Measurements from ENCODE around the gene H2BK1. TPM values are rescaled to one million over a fixed set of nuclear protein-coding genes. Genes with fewer than 3 reads are reported as not detected.

Gene H2BK1
- total and polyA plus RNA-seq, 12 donors: not detected

DNA sequence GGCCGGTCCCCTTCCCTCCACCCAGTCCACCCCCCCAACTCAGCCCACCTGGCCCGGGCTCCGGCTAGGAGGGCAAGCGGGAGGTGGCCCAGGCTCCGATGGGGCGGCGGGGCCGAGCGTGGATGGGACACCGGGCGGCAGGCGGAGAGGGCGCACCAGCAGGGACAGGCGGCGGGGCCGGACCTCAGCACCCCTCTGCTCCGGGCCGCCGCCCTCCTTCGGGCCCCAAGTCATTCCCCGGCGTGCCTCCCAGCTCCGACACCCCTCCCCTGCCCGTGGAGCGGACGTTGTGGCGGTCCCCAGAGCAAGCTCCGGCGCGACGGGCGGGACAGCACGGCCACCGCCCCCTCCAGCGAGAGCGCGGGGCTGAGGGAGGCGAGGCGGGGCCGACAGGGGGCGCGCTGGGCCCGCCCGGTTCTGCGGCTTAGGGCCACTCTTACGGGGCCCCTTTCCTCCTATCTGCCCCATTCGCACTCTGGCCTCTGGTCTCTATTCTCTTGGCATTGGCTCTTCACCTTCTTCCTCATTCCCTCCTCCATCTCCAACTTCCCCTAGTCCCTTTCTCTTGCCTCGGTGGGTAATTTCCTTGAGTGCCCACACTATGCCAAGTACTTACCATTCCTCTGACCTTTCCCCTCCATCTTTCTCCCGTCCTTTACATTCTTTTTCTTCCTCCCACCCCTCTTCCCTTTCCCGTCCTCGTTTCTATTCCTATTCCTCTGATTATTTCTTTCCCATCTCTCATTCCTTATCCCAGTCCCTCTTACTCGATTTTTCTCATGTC lies 42.1 kb downstream of the H2BK1 start:
- Histone ChIP-seq H3K9me3 (no peaks in the 10 kb centered on the region), H3K4me1 (peaks cover 4 to 31% (median 11%) of the 10 kb centered on the region in 9 donors), H3K27ac (no peak overlapping the region), H3K36me3 (no peaks in the 10 kb centered on the region), H3K27me3 (peaks cover 4 to 95% (median 51%) of the 10 kb centered on the region in 7 donors), H3K4me3 (peak overlapping the region; percentile 33 to 59 (median 51))
- ATAC-seq: peak; percentile 69 to 76 (median 72)
- TF ChIP-seq, protein P1, sequence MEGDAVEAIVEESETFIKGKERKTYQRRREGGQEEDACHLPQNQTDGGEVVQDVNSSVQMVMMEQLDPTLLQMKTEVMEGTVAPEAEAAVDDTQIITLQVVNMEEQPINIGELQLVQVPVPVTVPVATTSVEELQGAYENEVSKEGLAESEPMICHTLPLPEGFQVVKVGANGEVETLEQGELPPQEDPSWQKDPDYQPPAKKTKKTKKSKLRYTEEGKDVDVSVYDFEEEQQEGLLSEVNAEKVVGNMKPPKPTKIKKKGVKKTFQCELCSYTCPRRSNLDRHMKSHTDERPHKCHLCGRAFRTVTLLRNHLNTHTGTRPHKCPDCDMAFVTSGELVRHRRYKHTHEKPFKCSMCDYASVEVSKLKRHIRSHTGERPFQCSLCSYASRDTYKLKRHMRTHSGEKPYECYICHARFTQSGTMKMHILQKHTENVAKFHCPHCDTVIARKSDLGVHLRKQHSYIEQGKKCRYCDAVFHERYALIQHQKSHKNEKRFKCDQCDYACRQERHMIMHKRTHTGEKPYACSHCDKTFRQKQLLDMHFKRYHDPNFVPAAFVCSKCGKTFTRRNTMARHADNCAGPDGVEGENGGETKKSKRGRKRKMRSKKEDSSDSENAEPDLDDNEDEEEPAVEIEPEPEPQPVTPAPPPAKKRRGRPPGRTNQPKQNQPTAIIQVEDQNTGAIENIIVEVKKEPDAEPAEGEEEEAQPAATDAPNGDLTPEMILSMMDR (IDR thresholded peaks at IDR 0.05): peak; percentile 43 to 84 (median 78)
- intact Hi-C loops (cut with DNase I): loop anchor here in 1 of 10 donors (5.0 kb wide), 1 partner anchor 134 kb away; no protein-coding TSS in a partner anchor
- peak in 1 of 2 donors; percentile 35 for DNase-seq
- 5% methylated on average over 34 to 50 of the region's 52 CpGs for WGBS, 2 donors

GRCh38 chr7:151167197-151167961 lies 42.9 kb downstream of the H2BK1 start, which contains the start of gene GBX1:
GBX1 (minus strand) TSS chr7:151167694; CDS start chr7:151167548, 146 bp downstream.
- H3K36me3 ChIP-seq: no peaks in the 10 kb centered on the region
- H3K4me1 ChIP-seq: peaks cover 4 to 31% (median 11%) of the 10 kb centered on the region in 9 donors
- H3K27ac ChIP-seq: no peak within 1 kb of the TSS
- TF ChIP-seq, protein P1 (IDR thresholded peaks at IDR 0.05): peak in 3 of 9 donors; percentile 13 to 33 (median 18)
- peak within 1 kb of the TSS; percentile 33 to 59 (median 51) for H3K4me3 ChIP-seq
- no peaks in the 10 kb centered on the region for H3K9me3 ChIP-seq
- DNase-seq (no peak), ATAC-seq (peak in 7 of 8 donors; percentile 20 to 64 (median 36))
- 1% methylated on average over 67 to 100 of the region's 101 CpGs for WGBS, 2 donors
- intact Hi-C loops (cut with DNase I): loop anchor here in 1 of 10 donors (5.0 kb wide), 1 partner anchor 135 kb away; no protein-coding TSS in a partner anchor
- peaks cover 4 to 97% (median 58%) of the 10 kb centered on the region in 7 donors for H3K27me3 ChIP-seq

DNA sequence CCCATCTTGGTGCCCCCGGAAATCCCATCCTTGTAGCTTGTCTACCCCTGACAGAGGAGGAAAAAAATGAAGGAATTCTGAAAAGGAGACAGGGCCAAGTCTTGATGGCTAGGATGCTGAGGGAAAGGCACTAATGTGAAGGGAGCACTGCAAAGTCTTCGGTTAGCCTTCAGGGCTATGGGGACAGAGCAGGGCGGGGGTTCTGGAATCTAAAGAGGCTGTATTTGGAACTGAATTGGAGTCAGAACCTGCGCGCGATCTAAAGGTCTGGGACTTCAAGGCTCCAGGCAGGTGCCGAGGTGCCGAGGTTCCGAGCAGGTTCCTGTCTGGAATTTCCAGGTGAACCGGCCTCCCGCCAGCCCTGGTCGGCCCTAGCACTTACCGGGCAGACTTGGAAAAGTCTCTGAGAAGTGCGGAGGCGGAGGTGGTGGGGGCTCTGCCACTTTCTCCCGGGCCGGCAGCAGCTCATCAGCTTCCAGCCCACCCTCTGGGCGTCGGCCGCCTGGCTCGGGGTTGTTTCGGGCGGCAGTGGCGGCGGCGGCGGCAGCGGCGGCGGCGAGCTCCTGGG lies 43.6 kb downstream of the H2BK1 start:
- Histone ChIP-seq H3K27me3 (peaks cover 4 to 90% (median 58%) of the 10 kb centered on the region in 7 donors), H3K27ac (no peak overlapping the region), H3K4me1 (peaks cover 4 to 31% (median 11%) of the 10 kb centered on the region in 9 donors), H3K4me3 (peak overlapping the region in 9 of 10 donors; percentile 41 to 59 (median 51)), H3K36me3 (no peaks in the 10 kb centered on the region), H3K9me3 (no peaks in the 10 kb centered on the region)
- ATAC-seq (no peak), DNase-seq (no peak)
- WGBS, 2 donors: 16 to 23% methylated on average over 31 of the region's 31 CpGs
- intact Hi-C loops (cut with DNase I): loop anchor here in 1 of 10 donors (5.0 kb wide), 1 partner anchor 136 kb away; no protein-coding TSS in a partner anchor
- TF ChIP-seq, protein P1 (IDR thresholded peaks at IDR 0.05): no peak

- TF ChIP-seq, protein P1 (IDR thresholded peaks at IDR 0.05): no peak
- WGBS, 2 donors: 89 to 92% methylated on average over 1 of the region's 1 CpG
- Histone ChIP-seq H3K27me3 (peaks cover 0 to 67% (median 37%) of the 10 kb centered on the region in 7 donors), H3K36me3 (no peaks in the 10 kb centered on the region), H3K27ac (no peak overlapping the region), H3K4me1 (peaks cover under 1 to 4% (median 2%) of the 10 kb centered on the region in 9 donors), H3K9me3 (no peaks in the 10 kb centered on the region), H3K4me3 (no peak overlapping the region)
- ATAC-seq (no peak), DNase-seq (no peak)
- intact Hi-C loops (cut with DNase I): no loop called here
Observed at GRCh38 chr7:151161757-151162156, 48.5 kb downstream of the H2BK1 start.
